ENCODE data around the gene GATA1.

The GATA1 gene

DNA sequence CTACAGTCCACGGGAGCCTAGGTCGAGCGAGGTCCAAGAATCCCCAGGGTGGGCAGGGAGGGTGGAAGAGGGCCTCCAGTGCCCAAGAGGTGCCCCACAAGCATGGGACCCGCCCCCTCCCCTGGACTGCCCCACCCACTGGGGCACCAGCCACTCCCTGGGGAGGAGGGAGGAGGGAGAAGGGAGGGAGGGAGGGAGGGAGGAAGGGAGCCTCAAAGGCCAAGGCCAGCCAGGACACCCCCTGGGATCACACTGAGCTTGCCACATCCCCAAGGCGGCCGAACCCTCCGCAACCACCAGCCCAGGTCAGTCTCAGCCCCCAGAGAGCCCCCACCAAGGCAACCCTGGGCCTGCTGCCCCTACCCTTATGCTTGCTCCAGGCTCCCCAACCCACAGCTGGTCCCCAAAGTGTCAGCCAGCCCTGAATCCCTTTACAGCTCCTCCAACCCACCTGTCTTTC is at the start of gene GATA1:
TSS of gene GATA1 (plus strand) at position 250 of the 460 bp plus-strand sequence. CDS start 4,520 bp downstream, outside the sequence.
- DNase-seq, result no peak

DNA sequence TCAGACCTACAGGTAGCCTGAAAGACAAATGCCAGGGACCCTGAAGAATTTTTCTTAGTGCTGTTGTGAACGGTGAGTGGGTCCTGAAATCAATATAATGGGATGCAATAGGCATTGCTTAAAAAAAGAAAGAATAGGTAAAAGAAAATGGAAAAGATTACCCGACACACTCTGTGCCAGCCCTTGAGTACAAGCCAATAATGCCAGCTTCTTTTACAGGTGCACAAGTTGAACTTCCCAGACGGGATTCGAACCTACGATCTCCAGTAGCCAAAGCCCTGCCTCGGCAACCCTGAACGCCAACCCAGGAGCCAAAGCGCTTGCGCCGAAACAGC is 49.5 kb upstream of the GATA1 start:
- DNase-seq, result no peak

DNA sequence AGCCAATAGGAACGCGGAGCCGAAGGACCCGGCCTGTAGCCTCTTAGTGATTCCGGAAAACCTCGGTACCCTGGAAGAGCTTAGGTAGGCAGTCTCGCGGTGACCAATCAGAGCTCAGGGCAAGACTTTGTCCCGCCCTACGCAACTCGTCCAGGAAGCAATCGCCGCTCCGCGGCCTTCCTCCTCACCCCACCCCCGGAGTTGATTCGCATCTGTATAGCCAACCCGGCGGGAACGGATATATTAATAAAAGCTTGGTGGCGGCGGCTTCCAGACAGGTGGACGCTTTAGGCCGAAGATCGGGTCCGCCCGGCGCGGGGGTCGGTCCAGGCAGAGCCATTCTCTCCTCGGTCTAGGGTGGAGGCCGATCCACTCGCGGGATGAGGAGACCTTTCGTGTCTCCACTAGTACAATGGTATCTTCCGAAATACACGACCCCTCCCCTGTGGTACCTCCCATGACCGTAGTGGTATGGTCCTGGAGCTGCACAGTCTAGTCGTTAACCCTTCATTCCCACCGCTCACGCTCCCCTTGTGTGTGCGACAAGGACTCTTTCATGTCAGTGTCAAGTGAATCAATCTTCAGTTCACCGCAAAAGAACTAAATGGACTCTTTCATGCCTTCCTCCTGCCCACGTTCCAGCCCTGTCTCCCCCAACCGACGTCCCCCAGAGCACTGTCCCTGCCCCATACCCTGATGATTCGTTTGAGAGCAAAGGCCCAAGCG is 49.0 kb upstream of the GATA1 start:
- DNase-seq, result peak; percentile 98

DNA sequence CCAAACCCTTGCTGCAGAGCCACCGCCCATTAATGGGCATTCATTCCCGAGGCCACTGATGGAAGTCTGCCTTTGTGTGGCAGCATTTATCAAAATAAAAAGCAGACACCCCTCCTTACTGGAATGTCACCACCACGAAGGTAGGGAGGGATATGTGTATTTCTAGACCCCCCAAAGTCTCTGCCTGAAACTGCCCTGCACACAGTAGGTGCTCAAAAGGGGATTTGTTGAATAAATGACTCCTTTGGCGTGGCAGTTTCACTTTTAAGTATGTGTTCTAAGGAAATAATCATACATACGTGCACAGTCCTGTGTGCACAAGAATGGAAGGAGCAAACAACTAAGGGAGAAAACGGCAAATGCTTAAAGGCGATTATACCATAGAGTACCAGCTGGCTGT is 48.5 kb upstream of the GATA1 start:
- peak; percentile 53 for DNase-seq

DNA sequence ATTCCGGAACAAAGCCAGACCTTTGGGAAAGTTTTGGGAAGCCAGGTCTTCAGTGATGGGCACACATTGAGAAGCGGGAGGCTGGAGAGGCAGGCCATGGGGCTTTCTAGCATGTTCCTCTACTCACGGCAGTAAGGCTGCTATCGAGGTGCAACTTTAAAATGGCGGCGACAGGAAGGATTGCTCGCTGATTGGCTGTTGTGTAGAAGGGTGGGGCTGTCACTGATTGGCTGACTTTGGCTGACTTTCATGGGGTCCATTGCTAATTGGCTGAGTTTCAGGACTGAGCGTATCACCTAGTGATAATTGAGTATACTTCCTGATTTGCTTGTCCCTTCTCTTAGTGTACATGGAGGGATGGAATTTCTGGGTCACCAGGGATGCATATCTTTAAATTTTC is 44.6 kb upstream of the GATA1 start:
- DNase-seq, result no peak

DNA sequence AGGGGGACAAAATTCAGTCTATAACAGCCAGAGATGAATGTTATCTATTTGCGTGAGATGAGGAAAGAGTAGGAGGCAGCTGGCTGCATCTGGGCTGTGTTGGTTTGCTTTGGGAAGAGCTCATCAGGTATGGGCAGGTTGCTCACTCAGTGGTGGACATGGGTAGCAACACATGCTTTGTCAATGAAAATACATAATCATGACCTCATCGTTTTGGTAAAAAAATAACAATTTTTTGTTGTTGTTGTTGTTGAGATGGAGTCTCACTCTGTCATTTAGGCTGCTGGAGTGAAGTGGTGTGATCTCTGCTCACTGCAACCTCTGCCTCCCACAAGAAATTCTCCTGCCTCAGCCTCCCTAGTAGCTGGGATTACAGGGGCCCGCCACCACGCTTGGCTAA is 41.2 kb upstream of the GATA1 start:
- no peak for DNase-seq

DNA sequence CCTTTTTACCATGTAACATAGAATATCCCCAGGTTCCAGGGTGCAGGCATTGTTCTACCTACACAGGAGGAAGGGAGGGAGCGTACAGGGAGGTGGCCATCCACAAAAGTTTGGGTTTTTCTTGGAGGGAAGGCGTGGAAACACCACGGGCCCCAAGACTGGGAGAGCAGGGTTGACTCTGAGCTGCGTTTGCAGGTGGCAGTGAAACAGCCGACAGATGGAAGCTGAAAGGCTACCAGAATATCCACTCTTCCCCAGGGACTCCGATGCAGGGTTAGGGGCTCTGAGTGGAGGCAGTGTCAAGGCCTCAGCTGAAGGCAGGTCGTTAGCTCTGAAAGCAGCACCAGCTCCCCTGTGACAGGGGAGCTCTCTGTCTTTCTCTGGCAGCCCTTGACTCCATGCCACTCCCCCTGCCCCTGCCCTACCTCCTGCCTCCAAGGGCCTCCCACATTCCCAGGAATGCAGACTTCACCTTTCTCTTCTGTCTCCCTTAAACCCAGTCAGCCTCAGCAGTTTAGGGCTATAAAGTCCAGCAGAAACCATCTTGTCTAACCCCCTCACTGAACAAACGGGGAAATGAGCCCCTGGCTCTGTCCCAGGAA is 38.9 kb upstream of the GATA1 start:
- DNase-seq, result no peak

DNA sequence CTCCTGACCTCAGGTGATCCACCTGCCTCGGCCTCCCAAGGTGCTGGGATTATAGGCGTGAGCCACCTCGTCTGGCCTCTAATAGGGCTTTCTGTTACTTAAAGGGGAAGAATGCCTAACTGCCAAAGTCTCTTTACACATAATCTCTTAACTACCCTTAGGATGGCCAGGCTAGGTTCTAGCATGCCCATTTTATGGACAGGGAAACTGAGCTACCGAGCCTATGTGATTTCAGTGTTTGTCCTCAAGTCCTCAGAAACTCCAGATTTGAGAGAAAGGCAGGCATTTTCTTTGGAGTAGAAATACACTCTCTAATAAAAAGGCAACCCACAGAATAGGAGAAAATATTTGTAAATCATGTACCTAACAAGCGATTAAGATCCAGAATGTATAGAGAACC is 37.2 kb upstream of the GATA1 start:
- DNase-seq, result no peak

DNA sequence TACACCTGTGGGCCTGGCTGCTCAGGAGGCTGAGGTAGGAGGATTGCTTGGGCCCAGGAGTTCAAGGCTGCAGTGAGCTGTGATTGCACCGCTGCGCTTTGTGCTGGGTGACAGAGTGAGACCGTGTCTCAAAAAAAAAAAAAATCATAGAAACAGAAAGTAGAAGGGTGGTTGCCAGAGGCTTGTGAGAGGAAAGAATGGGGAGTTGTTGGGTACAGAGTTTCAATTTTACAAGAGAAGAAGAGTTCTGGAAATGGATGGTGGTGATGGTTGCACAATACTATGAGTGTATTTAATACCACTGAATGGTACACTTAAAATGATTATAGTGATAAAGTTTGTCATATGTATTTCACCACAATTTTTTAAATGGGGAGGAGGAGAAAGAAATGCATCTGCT is 35.0 kb upstream of the GATA1 start:
- no peak for DNase-seq

DNA sequence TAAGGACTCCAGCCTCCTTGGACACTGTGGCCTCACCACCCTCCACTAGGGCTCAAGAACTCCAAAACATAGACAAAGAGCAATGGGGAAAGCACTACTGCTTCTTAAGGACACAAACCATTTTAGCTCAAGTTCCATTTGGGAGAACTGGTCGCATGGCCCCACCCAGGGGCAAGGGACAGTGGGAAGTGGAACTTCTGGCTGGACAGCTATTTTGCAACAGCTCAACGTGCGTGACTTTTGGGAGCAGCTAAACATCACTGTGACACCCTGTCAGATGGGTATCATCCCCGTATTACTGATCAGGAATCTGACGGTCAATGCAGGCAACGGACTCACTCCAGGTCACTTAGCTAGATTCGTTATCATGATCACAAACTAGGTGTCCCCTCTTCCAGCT is 33.9 kb upstream of the GATA1 start:
- DNase-seq, result no peak

DNA sequence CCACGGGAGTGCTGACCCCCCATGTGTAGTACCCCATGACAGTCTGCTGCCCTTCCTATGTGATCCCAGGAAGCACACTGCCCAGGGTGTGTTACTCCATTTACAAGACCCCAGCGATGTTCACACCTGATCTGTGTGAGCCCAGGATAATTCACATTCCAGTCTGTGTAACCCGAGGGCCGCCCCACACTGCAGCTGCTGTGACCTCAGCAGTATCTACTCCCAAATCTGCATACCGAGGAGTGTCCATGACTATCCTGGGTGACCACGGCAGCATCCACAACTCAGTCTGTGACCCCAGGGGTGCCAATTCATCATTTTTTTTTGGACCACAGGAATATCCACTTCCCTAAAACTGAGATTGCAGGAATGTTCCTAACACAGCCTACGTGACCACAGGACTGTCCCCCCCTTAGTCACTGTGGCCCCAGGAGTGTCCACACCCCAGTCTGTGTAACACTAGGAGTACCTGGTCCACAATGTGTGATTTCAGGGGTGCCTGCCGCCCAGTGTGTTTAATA is 32.6 kb upstream of the GATA1 start:
- DNase-seq, result no peak

DNA sequence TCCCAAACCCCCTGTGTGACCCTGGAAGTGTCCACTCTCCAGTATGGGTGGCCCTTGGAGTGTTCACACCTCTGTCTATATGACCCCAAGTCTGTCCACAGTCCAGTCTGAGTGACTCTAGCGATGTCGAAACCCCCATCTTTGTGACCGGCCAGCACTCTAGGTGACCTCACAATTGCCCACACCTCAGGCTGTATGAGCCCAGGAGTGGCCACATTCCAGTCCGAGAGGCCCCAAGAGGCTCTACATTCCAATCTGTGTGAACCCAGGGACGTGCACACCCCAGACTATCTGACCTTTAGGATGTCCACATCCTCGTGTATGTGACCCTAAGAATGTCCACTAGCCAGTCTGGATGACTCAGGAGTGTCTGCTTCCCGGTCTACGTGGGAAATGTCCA is 32.2 kb upstream of the GATA1 start:
- no peak for DNase-seq

DNA sequence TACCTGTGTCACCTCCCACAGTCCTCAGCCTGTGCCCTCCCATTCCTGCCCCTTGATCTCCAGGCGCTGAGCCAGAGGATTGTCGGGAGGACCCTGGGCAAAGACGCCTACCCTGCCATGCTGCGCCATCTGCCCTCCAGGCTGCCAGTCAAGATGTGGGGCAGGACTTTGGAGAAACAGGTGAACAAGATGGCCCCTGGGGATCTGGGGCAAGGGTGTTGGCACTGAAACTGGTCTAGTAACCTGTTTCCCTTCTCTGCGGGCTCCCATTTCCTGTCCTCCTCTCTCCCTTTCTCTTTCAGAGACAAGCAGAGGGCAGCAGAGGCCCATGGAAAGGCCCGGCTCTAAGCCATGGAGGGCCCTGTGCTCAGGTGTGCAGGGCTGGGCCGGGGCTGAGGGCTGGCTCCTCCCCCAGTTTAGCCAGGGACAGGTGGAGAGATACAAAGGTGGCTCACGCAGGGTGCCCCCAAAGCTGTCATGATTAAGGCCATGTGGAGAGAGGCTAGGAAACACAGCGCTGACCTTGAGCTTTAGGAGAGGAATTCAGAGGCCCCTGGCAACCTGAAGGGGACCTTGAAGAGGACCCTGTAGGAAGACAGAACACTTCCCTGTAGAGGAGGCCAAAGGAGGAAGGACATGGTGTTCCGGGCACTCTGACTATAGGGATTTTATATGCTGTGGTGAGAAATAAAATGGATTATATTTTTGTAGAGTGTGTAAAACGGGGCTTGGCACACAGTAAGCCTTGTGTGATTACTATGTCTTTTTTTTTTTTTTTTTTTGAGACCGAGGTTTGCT is 24.5 kb upstream of the GATA1 start, which contains the start of gene GLOD5:
TSS of gene GLOD5 (plus strand) at position 74 of the 798 bp plus-strand sequence. CDS start at position 118, 44 bp downstream.
- DNase-seq, result peak; percentile 86

DNA sequence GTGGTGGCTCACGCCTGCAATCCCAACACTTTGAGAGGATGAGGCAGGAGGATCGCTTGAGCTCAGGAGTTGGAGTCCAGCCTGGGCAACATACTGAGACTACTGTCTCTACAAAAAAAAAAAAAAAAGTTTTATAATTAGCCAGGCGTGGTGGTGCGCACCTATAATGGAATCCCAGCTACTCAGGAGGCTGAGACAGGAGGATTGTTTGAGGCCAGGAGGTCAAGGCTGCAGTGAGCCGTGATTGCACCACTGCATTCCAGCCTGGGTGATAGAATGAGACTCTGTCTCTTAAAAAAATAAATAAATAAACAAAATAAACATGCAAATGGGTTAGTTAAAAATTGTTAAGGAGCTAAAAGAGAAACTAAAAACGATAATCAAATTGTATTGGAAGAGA is 17.2 kb upstream of the GATA1 start:
- DNase-seq, result no peak

DNA sequence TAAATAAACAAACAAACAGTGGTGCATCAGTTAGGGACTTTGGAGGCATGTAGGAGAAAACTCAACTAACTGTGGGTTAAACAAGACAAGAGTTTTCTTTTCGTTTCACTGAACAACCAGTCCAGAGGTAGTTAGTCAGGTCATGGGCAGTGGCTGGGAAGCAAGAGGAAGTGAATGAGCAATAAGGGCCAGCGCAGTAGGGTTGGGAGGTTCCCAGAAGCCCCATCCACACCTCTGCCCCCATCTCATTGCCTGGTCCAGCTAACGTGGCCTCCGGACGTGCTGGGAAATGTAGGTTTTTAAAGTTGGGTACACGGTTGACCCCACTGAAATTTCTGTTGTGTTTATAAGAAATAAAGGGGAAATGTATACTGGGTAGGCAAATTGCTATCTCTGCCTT is 16.1 kb upstream of the GATA1 start:
- DNase-seq, result no peak

DNA sequence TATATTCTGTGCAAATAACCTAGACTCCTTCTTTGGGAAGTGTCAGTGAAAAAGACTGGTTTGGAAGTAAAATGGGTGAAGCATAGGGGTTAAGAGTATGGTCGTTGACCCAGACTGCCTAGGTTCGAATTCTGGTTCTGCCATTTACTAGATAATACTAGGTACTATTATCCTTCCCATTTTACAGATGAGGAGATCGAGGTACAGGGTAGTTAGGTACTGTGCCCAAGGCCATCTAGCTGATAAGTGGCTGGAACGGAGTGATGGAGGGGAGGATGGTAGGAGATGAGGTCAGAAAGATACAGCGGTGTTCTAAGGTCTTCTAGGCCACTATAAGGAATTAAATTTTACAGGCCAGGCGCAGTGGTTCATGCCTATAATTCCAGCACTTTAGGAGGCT is 13.8 kb upstream of the GATA1 start:
- no peak for DNase-seq

DNA sequence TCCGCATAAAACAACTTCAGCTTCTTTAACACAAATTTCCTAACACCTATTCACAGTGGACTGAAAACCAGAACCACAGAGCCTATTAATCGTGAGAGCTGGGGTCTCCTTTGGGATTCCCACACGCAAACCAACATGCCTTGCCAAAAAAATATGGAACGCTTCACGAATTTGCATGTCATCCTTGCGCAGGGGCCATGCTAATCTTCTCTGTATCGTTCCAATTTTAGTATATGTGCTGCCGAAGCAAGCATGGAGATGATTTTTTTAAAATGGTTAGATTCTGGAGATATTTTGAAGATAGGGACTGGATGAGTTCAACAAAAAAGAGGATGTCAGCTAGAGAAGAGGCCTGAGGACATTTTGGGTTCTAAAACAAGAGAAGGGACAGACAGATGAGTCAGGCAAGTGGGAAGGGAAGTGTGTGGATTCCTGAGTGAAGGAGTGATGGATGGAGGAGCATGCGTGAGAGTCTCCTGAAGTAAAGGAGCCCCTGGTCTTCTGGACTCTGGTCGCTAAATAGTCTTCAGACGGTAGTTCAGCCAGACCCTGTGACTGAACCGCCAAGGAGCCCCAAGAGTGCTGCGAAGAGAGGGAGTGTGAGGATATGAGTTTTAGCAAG is 9.5 kb upstream of the GATA1 start:
- no peak for DNase-seq

DNA sequence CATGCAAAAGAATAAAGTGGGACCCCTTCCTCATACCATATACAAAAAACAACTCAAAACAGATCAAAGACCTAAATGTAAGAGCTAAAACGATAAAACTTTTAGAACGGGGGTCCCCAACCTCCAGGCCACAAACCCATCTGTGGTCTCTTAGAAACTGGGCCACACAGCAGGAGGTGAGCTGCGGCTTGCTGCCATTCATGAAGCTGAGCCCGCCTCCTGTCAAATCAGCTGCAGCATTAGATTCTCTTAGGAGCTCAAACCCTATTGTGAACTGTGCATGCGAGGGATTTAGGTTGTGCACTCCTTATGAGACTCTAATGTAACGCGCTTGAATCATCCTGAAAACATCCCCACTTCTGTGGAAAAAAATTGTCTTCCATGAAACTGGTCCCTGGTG is 7.0 kb upstream of the GATA1 start:
- no peak for DNase-seq

DNA sequence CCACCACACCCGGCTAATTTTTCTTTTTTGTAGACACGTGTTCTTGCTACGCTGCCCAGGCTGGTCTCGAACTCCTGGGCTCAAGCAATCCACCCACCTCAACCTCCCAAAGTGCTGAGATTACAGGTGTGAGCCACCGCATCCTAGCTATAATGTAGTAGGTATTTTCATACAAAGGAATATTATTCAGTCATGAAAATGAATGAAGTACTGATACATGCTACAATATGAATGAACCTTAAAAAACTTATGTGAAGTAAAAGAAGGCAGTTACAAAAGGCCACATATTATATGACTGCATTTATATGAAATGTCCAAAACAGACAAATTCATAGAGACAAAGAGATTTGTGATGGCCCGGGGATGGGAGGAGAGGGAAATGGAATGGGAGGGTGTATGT is 4.7 kb upstream of the GATA1 start:
- DNase-seq, result no peak

DNA sequence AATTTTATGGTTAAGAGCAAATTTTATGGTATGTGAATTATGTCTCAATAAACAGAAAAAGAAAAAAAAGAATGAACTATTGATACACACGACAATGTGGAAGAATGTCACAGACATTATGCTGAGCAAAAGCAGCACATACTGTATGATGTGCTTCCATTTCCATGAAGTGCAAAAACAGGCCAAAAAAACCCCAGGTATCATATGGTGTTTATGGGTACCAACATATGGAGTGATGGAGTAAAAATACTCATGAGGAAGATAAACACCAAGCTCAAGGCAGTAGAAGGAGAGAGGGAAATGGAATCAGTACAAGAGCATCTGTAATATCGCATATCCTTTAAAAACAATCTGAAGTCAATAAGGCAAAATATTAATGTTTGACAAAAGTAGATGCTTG is 4.2 kb upstream of the GATA1 start:
- DNase-seq, result no peak

DNA sequence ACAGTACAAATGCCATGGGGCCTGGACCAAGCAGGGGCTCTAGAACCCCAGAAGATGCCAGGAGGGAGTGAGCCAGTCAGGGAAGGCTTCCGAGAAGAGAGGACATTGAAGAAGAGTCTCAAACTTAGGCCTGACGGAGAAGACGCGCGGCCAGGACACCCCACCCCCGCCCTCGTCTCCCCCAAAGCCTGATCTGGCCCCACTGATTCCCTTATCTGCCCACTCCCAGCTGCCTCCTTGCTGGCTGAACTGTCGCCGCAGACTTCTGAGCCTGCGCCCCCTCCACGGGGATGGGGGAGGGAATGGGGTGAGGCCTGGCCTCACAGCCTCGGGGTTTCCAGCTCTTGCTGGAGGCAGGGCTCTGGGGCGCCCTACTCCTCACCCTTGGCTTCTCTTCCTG is 3.6 kb upstream of the GATA1 start:
- no peak for DNase-seq

DNA sequence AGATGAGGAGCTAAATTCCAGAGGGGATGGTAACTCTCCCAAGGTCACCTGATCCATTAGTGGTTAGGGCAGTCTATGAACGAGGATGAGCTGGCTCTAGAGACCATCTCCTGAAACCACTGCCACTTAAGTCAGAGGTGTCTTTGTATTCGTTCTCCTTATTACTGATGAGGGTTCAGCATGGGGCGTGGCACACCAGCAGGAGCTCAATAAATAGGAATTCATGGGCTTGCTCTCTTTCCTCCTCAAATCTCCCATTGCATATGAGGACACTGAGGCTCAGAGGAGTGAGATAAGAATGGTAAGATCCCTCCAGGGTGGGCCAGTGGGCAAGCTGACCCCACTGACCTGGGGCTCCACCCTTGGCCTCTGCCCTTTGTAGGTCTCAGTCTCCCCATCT is 1.7 kb upstream of the GATA1 start:
- no peak for DNase-seq

DNA sequence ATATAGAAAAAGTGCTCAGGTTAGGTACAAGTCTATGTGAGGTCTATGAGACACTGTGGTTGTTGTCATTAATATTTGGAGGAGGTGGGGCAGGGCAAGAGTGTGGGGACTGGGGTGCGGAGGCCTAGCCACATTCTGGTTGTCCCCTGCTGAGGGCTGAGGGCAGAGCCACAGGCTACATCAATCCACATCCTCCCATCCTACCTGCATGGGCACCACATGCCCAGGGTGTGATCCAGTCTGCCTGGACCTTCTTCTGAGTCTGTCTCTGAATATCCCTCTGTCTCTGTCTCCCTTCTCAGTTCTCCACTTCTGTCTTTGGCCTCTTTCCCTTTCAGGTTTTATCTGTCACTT is 1.2 kb upstream of the GATA1 start:
- no peak for DNase-seq

All from NCI-H146 (cell line).